ENCODE results near the gene SPIRE1.
A peak's percentile ranks its signal among the peaks of the same experiment; 100 is the strongest.
"Not testable (repeated sequence)": the region's sequence is repeated elsewhere in the genome, so short reads cannot be mapped to it uniquely, and the experiment has no call there.

The SPIRE1 gene

GRCh38 chr18:12645751-12646203, 12.1 kb downstream of the SPIRE1 start:
- DNase-seq = peak in 1 of 2 experiments; percentile 10

- no peak for DNase-seq
Observed at GRCh38 chr18:12645254-12645653, 12.7 kb downstream of the SPIRE1 start.

- DNase-seq = not testable (repeated sequence)
Observed at GRCh38 chr18:12643756-12644155, 14.2 kb downstream of the SPIRE1 start.

DNA sequence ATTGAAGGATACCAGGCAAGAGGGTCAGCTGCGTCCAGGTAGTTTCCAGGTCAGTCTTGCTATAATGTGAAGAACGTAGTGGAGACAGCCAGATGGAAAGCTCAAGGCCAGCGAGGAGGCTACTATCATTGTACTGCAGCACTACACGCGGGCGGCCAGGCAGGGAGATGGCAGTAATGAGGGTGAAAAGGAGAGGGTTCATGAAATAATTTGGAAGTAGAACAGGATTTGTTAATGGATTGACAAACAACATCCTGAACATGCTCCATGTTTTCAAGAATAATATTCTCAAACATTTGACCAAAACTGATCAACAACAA, 17.1 kb downstream of the SPIRE1 start:
- DNase-seq = no peak

- no peak for DNase-seq
Observed at GRCh38 chr18:12639990-12640880, 17.7 kb downstream of the SPIRE1 start.

GRCh38 chr18:12638644-12639124, 19.2 kb downstream of the SPIRE1 start:
- DNase-seq = no peak

- no peak for DNase-seq
Observed at GRCh38 chr18:12637901-12638643, 19.8 kb downstream of the SPIRE1 start.

DNA sequence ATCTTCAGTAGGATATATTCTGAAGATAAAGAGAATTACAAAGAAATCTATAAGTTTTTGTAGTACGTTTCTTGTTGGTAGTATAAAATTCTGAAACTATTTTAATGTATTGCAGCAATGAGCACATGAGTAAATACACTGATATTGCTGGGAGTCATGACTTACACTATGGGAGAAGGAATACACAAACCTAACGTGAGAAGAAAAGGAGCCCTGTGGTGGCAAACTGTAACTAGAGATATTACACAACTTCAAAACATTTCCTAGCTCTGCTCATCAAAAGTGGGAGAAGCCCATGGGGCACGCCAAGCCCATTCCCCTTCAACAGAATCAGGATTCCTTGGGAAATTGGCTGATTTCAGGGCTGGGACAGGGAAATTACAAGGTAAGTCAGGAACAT, 20.5 kb downstream of the SPIRE1 start:
- DNase-seq = no peak

DNA sequence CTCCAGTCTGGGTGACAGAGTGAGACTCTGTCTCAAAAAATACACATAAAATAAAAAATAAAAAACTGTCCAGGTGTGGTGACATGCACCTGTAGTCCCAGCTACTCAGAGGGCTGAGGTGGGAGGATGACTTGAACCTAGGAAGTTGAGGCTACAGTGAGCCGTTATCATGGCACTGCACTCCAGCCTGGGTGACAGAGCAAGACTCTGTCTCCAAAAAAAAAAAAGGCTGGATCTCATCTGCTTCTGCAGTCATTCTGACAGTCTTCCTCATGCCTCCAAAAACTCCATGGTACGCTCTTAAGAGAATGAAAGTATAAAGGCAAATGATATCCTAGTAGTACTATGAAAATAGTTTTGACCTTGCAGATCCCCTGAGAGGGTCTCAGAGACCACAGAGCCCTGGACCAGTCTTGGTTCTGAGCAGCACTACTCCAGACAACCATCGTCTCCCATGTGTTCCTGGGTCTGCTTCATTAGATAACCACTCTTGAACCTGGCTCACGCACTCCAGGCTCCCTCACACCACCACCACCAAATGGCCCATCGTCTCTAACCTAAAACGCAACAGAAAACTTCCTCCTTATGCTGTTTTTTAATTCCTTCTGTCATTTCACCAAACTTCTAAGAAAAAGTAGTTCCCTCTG, 26.0 kb downstream of the SPIRE1 start:
- DNase-seq = no peak

DNA sequence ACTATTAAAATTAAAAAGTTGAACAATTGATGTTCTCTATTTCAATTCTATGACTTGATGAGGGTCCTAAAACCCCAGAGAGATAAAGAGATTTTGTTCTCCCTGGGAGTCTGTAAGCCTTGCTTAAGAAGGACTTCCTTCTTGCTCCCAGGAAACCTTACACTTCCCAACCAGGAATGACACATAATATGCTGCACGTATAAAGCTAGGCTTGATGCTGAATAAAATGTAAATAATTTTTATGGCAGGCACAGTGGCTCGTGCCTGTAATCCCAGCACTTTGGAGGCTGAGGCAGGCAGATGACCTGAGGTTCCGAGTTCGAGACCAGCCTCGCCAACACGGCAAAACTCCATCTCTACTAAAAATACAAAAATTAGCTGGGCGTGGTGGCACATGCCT, 27.8 kb downstream of the SPIRE1 start:
- DNase-seq = no peak

GRCh38 chr18:12628706-12629702, 28.9 kb downstream of the SPIRE1 start:
- DNase-seq = no peak

DNA sequence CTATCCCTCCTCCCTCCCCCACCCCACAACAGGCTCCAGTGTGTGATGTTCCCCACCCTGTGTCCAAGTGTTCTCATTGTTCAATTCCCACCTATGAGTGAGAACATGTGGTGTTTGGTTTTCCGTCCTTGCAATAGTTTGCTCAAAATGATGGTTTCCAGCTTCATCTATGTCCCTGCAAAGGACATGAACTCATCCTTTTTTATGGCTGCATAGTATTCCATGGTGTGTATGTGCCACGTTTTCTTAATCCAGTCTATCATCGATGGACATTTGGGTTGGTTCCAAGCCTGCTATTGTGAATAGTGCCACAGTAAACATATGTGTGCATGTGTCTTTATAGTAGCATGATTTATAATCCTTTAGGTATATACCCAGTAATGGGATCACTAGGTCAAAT, 30.7 kb downstream of the SPIRE1 start:
- DNase-seq = not testable (repeated sequence)

DNA sequence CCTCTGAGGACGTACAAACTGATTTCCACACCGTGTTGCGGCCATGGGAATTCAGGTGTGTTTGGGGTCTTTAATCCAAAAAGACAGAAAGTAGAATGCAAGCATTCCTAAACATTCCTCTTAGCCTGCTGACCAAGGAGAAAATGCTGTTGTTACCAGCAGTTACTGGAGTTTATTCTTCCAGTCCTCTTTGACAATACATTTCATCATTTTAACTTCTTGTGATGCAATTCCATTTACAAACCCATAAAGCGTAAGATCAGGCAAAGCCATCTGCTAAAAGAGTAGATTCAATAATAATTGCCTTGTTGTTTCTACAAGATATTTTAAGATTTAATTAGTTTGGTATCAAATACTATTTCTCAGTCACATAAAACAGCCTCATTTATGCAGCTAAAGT, 32.7 kb downstream of the SPIRE1 start:
- no peak for DNase-seq

DNA sequence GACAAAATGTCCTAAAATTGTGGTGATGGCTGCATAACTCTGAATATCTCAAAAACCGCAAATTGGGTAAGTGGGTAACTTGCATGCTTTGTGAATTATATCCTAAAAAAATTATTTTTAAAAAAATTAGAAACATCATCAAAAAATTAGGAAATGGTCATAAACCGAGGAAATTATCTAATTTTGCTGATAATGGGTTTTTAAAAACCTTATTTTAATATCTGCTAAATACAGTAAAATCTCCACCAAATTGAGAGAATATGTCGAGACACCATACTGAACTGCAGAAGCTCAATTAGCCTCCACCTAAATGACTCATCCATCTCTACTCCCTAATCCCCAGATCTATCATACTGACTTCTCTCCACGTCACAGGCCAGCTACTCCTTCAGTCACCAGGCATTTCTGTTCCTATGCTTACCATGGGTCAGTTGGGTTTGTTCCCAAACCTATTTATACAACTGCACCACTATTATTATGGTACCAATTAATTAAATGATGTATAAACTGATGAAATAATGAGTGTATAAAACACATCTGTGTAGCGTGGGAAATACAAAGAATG, 36.1 kb downstream of the SPIRE1 start:
- DNase-seq = no peak

- no peak for DNase-seq
Observed at GRCh38 chr18:12615748-12616147, 42.2 kb downstream of the SPIRE1 start.

DNA sequence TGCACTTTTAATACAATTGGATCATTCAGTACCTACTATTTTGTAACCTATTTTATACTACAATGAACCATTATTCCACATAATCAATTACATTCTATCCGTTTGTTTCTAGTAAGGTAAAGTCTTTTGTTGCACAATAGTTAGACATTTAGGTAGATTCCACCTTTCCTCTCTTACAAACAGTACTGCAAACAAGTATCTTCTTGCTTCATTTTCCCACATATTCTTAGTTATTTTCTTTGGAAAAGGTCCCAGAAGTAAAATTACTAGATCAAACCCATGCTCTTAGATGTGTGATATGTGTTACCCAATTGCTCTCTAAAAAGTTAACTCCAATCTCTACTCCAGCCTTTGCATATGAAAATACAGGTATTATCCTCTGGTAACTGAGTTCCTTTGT, 49.6 kb downstream of the SPIRE1 start:
- no peak for DNase-seq

GRCh38 chr18:12606592-12607315, 51.2 kb downstream of the SPIRE1 start:
- no peak for DNase-seq

- no peak for DNase-seq
Observed at GRCh38 chr18:12604445-12605007, 53.4 kb downstream of the SPIRE1 start.

GRCh38 chr18:12599966-12600365, 57.9 kb downstream of the SPIRE1 start:
- no peak for DNase-seq

DNA sequence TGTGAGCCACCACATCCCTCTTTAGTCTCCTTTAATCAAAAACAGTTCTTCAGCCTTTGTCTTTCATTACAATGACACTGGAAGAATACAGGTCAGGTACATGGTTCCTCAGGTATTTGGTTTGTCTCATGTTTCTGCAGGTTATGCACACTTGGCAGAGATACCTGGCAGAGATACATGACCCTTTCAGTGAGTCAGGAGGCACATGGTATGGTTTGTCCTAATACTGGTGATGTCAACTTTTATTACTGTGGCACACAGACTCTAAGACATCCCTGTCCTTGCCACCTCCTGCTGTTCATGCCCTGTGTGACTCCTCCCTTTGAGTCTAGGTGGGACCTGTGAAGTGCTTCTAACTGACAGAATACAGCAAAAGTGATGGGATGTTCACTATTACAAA, 58.4 kb downstream of the SPIRE1 start:
- no peak for DNase-seq
